ENCODE measurements around the gene UBE2QL1.

UBE2QL1 gene

DNA sequence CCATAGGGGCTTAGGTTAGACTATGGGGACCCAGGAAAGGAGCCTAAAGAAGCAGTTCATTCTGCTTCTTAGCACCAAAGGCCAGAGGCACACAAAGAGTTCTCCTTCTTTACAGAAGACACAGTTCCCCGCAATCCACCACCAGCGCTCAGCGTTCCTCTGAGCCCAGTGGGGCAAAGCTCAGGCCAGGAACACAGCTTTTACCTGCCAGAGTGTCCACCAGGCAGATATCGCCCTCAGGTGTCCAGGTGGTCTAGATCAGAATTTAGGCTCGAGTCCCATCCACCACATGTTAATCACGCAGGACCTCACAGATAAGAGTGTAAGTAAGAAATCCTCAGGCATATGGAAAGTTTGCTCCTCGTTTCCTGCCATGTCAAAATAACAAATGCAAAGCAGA lies 53.0 kb downstream of the UBE2QL1 start:
- no peak overlapping the region for H3K9ac ChIP-seq (ENCODE audit: insufficient read length, low read depth)
- no peak for DNase-seq (ENCODE audit: low read depth, low spot score)
- H3K4me3 ChIP-seq (ENCODE audit: insufficient read length, low read depth), result no peak overlapping the region
- H3K4me1 ChIP-seq (ENCODE audit: insufficient read depth, insufficient read length), result no peaks in the 10 kb centered on the region
- H3K36me3 ChIP-seq (ENCODE audit: insufficient read depth, insufficient read length, low read length), result no peaks in the 10 kb centered on the region
- TF ChIP-seq ZNF274 (IDR thresholded peaks at IDR 0.05; ENCODE audit: low read depth, low read length) (no peak), SUZ12 (IDR thresholded peaks at IDR 0.05; ENCODE audit: extremely low read depth, insufficient read depth, insufficient read length) (no peak), YY1 (IDR thresholded peaks at IDR 0.05; ENCODE audit: insufficient read depth, insufficient read length) (no peak)
- no peaks in the 10 kb centered on the region for H3K27me3 ChIP-seq (ENCODE audit: insufficient read depth, insufficient read length)
- H3K9me3 ChIP-seq (ENCODE audit: insufficient read depth, low read length), result no peaks in the 10 kb centered on the region

- H3K9me3 ChIP-seq (ENCODE audit: insufficient read depth, low read length), result no peaks in the 10 kb centered on the region
- no peak for DNase-seq (ENCODE audit: low read depth, low spot score)
- no peak overlapping the region for H3K9ac ChIP-seq (ENCODE audit: insufficient read length, low read depth)
- TF ChIP-seq SUZ12 (IDR thresholded peaks at IDR 0.05; ENCODE audit: extremely low read depth, insufficient read depth, insufficient read length) (no peak), YY1 (IDR thresholded peaks at IDR 0.05; ENCODE audit: insufficient read depth, insufficient read length) (no peak), ZNF274 (IDR thresholded peaks at IDR 0.05; ENCODE audit: low read depth, low read length) (no peak)
- H3K27me3 ChIP-seq (ENCODE audit: insufficient read depth, insufficient read length), result no peaks in the 10 kb centered on the region
- no peaks in the 10 kb centered on the region for H3K4me1 ChIP-seq (ENCODE audit: insufficient read depth, insufficient read length)
- no peak overlapping the region for H3K4me3 ChIP-seq (ENCODE audit: insufficient read length, low read depth)
- no peaks in the 10 kb centered on the region for H3K36me3 ChIP-seq (ENCODE audit: insufficient read depth, insufficient read length, low read length)
Observed at GRCh38 chr5:6502421-6502820, 53.8 kb downstream of the UBE2QL1 start.

GRCh38 chr5:6503342-6503741 lies 54.7 kb downstream of the UBE2QL1 start:
- TF ChIP-seq YY1 (IDR thresholded peaks at IDR 0.05; ENCODE audit: insufficient read depth, insufficient read length), result no peak
- no peak for TF ChIP-seq ZNF274 (IDR thresholded peaks at IDR 0.05; ENCODE audit: low read depth, low read length)
- TF ChIP-seq SUZ12 (IDR thresholded peaks at IDR 0.05; ENCODE audit: extremely low read depth, insufficient read depth, insufficient read length), result no peak
- H3K36me3 ChIP-seq (ENCODE audit: insufficient read depth, insufficient read length, low read length), result no peaks in the 10 kb centered on the region
- DNase-seq (ENCODE audit: low read depth, low spot score), result no peak
- H3K9me3 ChIP-seq (ENCODE audit: insufficient read depth, low read length), result no peaks in the 10 kb centered on the region
- no peak overlapping the region for H3K9ac ChIP-seq (ENCODE audit: insufficient read length, low read depth)
- no peaks in the 10 kb centered on the region for H3K27me3 ChIP-seq (ENCODE audit: insufficient read depth, insufficient read length)
- H3K4me1 ChIP-seq (ENCODE audit: insufficient read depth, insufficient read length), result no peaks in the 10 kb centered on the region
- H3K4me3 ChIP-seq (ENCODE audit: insufficient read length, low read depth), result no peak overlapping the region

GRCh38 chr5:6504677-6505415 lies 56.2 kb downstream of the UBE2QL1 start:
- Histone ChIP-seq H3K9me3 (ENCODE audit: insufficient read depth, low read length) (no peaks in the 10 kb centered on the region), H3K27me3 (ENCODE audit: insufficient read depth, insufficient read length) (no peaks in the 10 kb centered on the region), H3K36me3 (ENCODE audit: insufficient read depth, insufficient read length, low read length) (no peaks in the 10 kb centered on the region), H3K4me1 (ENCODE audit: insufficient read depth, insufficient read length) (no peaks in the 10 kb centered on the region), H3K4me3 (ENCODE audit: insufficient read length, low read depth) (no peak overlapping the region), H3K9ac (ENCODE audit: insufficient read length, low read depth) (no peak overlapping the region)
- no peak for DNase-seq (ENCODE audit: low read depth, low spot score)
- TF ChIP-seq ZNF274 (IDR thresholded peaks at IDR 0.05; ENCODE audit: low read depth, low read length) (no peak), YY1 (IDR thresholded peaks at IDR 0.05; ENCODE audit: insufficient read depth, insufficient read length) (no peak), SUZ12 (IDR thresholded peaks at IDR 0.05; ENCODE audit: extremely low read depth, insufficient read depth, insufficient read length) (no peak)

GRCh38 chr5:6505416-6505755 lies 56.7 kb downstream of the UBE2QL1 start:
- Histone ChIP-seq H3K4me1 (ENCODE audit: insufficient read depth, insufficient read length) (no peaks in the 10 kb centered on the region), H3K27me3 (ENCODE audit: insufficient read depth, insufficient read length) (no peaks in the 10 kb centered on the region), H3K9me3 (ENCODE audit: insufficient read depth, low read length) (no peaks in the 10 kb centered on the region), H3K36me3 (ENCODE audit: insufficient read depth, insufficient read length, low read length) (no peaks in the 10 kb centered on the region), H3K4me3 (ENCODE audit: insufficient read length, low read depth) (no peak overlapping the region), H3K9ac (ENCODE audit: insufficient read length, low read depth) (no peak overlapping the region)
- TF ChIP-seq SUZ12 (IDR thresholded peaks at IDR 0.05; ENCODE audit: extremely low read depth, insufficient read depth, insufficient read length) (no peak), YY1 (IDR thresholded peaks at IDR 0.05; ENCODE audit: insufficient read depth, insufficient read length) (no peak), ZNF274 (IDR thresholded peaks at IDR 0.05; ENCODE audit: low read depth, low read length) (no peak)
- DNase-seq (ENCODE audit: low read depth, low spot score), result no peak

- DNase-seq (ENCODE audit: low read depth, low spot score), result no peak
- Histone ChIP-seq H3K27me3 (ENCODE audit: insufficient read depth, insufficient read length) (no peaks in the 10 kb centered on the region), H3K9me3 (ENCODE audit: insufficient read depth, low read length) (no peaks in the 10 kb centered on the region), H3K9ac (ENCODE audit: insufficient read length, low read depth) (no peak overlapping the region), H3K36me3 (ENCODE audit: insufficient read depth, insufficient read length, low read length) (no peaks in the 10 kb centered on the region), H3K4me3 (ENCODE audit: insufficient read length, low read depth) (no peak overlapping the region), H3K4me1 (ENCODE audit: insufficient read depth, insufficient read length) (no peaks in the 10 kb centered on the region)
- TF ChIP-seq ZNF274 (IDR thresholded peaks at IDR 0.05; ENCODE audit: low read depth, low read length) (no peak), YY1 (IDR thresholded peaks at IDR 0.05; ENCODE audit: insufficient read depth, insufficient read length) (no peak), SUZ12 (IDR thresholded peaks at IDR 0.05; ENCODE audit: extremely low read depth, insufficient read depth, insufficient read length) (no peak)
Observed at GRCh38 chr5:6505783-6506557, 57.3 kb downstream of the UBE2QL1 start.

DNA sequence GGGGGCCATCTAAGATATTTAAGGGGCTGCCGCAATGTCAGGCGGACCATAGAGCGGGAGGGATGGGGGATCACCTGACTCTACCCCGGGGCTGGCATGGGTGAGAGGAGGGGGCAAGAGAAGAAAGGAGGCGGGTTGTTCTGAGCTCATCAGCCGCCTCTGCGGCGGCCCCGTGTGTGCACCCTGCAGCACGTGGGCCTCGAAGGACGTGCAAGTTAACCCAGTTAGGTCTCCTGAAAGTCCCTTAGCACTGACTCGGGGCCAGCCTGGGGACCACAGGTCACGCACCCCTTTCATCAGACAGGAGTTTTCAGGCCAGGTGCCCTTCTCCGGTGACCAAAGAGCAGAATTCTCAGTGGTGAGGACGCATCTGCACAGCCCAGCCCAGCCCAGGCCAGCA lies 58.0 kb downstream of the UBE2QL1 start:
- no peaks in the 10 kb centered on the region for H3K36me3 ChIP-seq (ENCODE audit: insufficient read depth, insufficient read length, low read length)
- no peaks in the 10 kb centered on the region for H3K27me3 ChIP-seq (ENCODE audit: insufficient read depth, insufficient read length)
- DNase-seq (ENCODE audit: low read depth, low spot score), result no peak
- no peaks in the 10 kb centered on the region for H3K9me3 ChIP-seq (ENCODE audit: insufficient read depth, low read length)
- no peak for TF ChIP-seq SUZ12 (IDR thresholded peaks at IDR 0.05; ENCODE audit: extremely low read depth, insufficient read depth, insufficient read length)
- no peak for TF ChIP-seq ZNF274 (IDR thresholded peaks at IDR 0.05; ENCODE audit: low read depth, low read length)
- no peak for TF ChIP-seq YY1 (IDR thresholded peaks at IDR 0.05; ENCODE audit: insufficient read depth, insufficient read length)
- H3K4me3 ChIP-seq (ENCODE audit: insufficient read length, low read depth), result no peak overlapping the region
- no peaks in the 10 kb centered on the region for H3K4me1 ChIP-seq (ENCODE audit: insufficient read depth, insufficient read length)
- no peak overlapping the region for H3K9ac ChIP-seq (ENCODE audit: insufficient read length, low read depth)

All from NT2/D1 (cell line).